ENCODE results near the gene RPL5. TPM values are rescaled to one million over a fixed set of nuclear protein-coding genes. Genes with fewer than 3 reads are reported as not detected.

The RPL5 gene
- total and polyA plus RNA-seq, 2 of the 8 experiments (the other 6 are each of a cell fraction or from before 2014, with no cell fraction given), result 1,506 to 2,034 TPM

- TF ChIP-seq ZNF274 (IDR thresholded peaks at IDR 0.05; ENCODE audit: borderline replicate concordance, extremely low read depth, low read length), result no peak
- TF ChIP-seq, protein P1, sequence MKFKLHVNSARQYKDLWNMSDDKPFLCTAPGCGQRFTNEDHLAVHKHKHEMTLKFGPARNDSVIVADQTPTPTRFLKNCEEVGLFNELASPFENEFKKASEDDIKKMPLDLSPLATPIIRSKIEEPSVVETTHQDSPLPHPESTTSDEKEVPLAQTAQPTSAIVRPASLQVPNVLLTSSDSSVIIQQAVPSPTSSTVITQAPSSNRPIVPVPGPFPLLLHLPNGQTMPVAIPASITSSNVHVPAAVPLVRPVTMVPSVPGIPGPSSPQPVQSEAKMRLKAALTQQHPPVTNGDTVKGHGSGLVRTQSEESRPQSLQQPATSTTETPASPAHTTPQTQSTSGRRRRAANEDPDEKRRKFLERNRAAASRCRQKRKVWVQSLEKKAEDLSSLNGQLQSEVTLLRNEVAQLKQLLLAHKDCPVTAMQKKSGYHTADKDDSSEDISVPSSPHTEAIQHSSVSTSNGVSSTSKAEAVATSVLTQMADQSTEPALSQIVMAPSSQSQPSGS (IDR thresholded peaks at IDR 0.05; ENCODE audit: low read length), result no peak
- no peak for TF ChIP-seq POLR2AphosphoS5 (IDR thresholded peaks at IDR 0.05; ENCODE audit: low read depth, low read length)
- TF ChIP-seq BACH1 (IDR thresholded peaks at IDR 0.05; ENCODE audit: low read length), result no peak
Measured at GRCh38 chr1:92790867-92791266, 41.0 kb upstream of the RPL5 start (continued).
